H1 (cell line): ENCODE measurements around the gene TRIM41. TPM values are rescaled to one million over a fixed set of nuclear protein-coding genes. Genes with fewer than 3 reads are reported as not detected.

Experiments used
- CTCF ChIA-PET: fragments of 300-600 bp; sonication (Branson Sonifier 250); formaldehyde crosslinking; loops from one replicate; lab custom pipeline; 2021; ENCODE audit not compliant: partially characterized antibody; lab: Charles Lee
- POLR2A ChIA-PET: fragments of 300-600 bp; sonication (Branson Sonifier 250); formaldehyde crosslinking; loops from one replicate; lab custom pipeline; 2021; ENCODE audit warnings: inconsistent platforms; ENCODE audit not compliant: partially characterized antibody; lab: Charles Lee
- DNase-seq, 2 experiments: peaks; one replicate each; pipeline versions ENCODE4 v3.0.0 to v3.0.0-alpha.2; 2010 to 2022; ENCODE audit warnings: low spot score in 2 of 2, low read depth in 1 of 2, mixed read lengths in 1 of 2
- FAIRE-seq: peaks from 2 replicates; lab custom pipeline; 2011; peaks lifted over from hg19 to GRCh38; lab: Jason Lieb, UNC
- H2AFZ ChIP-seq: 2 replicates; pipeline ENCODE4 v1.8.1; 2012; ENCODE audit warnings: low read length, inconsistent platforms
- H2AK5ac ChIP-seq: 2 replicates; pipeline ENCODE4 v1.6.1; 2013; ENCODE audit warnings: low read depth, low read length
- H2BK120ac ChIP-seq: replicated peaks from 2 replicates; pipeline ENCODE3; 2013; ENCODE audit warnings: low read depth, low read length, inconsistent platforms
- H2BK12ac ChIP-seq: 2 replicates; pipeline ENCODE4 v1.6.1; 2013; ENCODE audit warnings: low read depth, low read length
- H2BK15ac ChIP-seq: 2 replicates; pipeline ENCODE4 v1.6.1; 2013; ENCODE audit warnings: low read length
- H2BK20ac ChIP-seq: 2 replicates; pipeline ENCODE4 v1.6.1; 2013; ENCODE audit warnings: low read length
- H2BK5ac ChIP-seq: 2 replicates; pipeline ENCODE4 v1.6.1; 2013; ENCODE audit warnings: low read depth, low read length
- H3K14ac ChIP-seq: 2 replicates; pipeline ENCODE4 v1.6.1; 2013; ENCODE audit warnings: inconsistent platforms; ENCODE audit not compliant: insufficient read length
- H3K18ac ChIP-seq: 2 replicates; pipeline ENCODE4 v1.6.1; 2013; ENCODE audit warnings: low read length; ENCODE audit errors: extremely low read depth
- H3K23ac ChIP-seq: 2 replicates; pipeline ENCODE4 v1.6.1; 2013; ENCODE audit warnings: inconsistent platforms; ENCODE audit not compliant: insufficient read length
- H3K23me2 ChIP-seq: 2 replicates; pipeline ENCODE4 v1.6.1; 2013; ENCODE audit warnings: low read depth, low read length
- H3K27ac ChIP-seq: 2 replicates; pipeline ENCODE4 v1.6.1; 2011; ENCODE audit warnings: low read depth, low read length, inconsistent platforms
- H3K27me3 ChIP-seq, 4 experiments: replicated peaks in 1 of 4; 1 replicate in 1 of 4; 2 replicates in 3 of 4; pipeline versions ENCODE4 v1.6.1 to v1.8.1; 2011 to 2013; ENCODE audit warnings: low read length in 3 of 4, mild to moderate bottlenecking in 3 of 4, inconsistent platforms in 2 of 4, mixed read lengths in 2 of 4, moderate library complexity in 1 of 4; ENCODE audit not compliant: control insufficient read depth in 3 of 4, insufficient read depth in 3 of 4; ENCODE audit errors: extremely low read depth in 1 of 4
- H3K36me3 ChIP-seq, 4 experiments: 2 replicates each; pipeline versions ENCODE4 v1.6.1 to v1.8.1; 2011 to 2013; ENCODE audit warnings: mild to moderate bottlenecking in 4 of 4, low read length in 3 of 4, moderate library complexity in 2 of 4, control low read depth in 1 of 4, inconsistent platforms in 1 of 4; ENCODE audit not compliant: insufficient read depth in 4 of 4, control insufficient read depth in 2 of 4
- H3K4ac ChIP-seq: replicated peaks from 2 replicates; pipeline ENCODE3; 2013; ENCODE audit warnings: low read length, low read depth, mixed read lengths, inconsistent platforms; ENCODE audit not compliant: insufficient read length
- H3K4me1 ChIP-seq, 4 experiments: replicated peaks in 1 of 4; 1 replicate in 1 of 4; 2 replicates in 3 of 4; pipeline versions ENCODE4 v1.6.1 to v1.8.1; 2011 to 2013; ENCODE audit warnings: low read length in 3 of 4, inconsistent platforms in 2 of 4, mixed read lengths in 1 of 4; ENCODE audit not compliant: insufficient read depth in 4 of 4, control insufficient read depth in 3 of 4
- H3K4me2 ChIP-seq, 2 experiments: 2 replicates each; pipeline versions ENCODE4 v1.6.1 to v1.8.1; 2011 to 2013; ENCODE audit warnings: low read depth in 2 of 2, low read length in 2 of 2, control low read depth in 1 of 2, inconsistent platforms in 1 of 2, mild to moderate bottlenecking in 1 of 2; ENCODE audit not compliant: insufficient read depth in 1 of 2
- H3K4me3 ChIP-seq, 4 experiments: fragments of 200-600, 300-600 bp in 1 of 4; sonication (generic), shearing (Covaris generic), sonication (Bioruptor Twin) in 1 of 4; 2 replicates each; pipeline versions ENCODE4 v1.5.1 to v1.8.1; 2011 to 2016; ENCODE audit warnings: low read length in 4 of 4, low read depth in 3 of 4, control low read depth in 2 of 4, inconsistent platforms in 2 of 4, mild to moderate bottlenecking in 2 of 4, mixed read lengths in 1 of 4, moderate library complexity in 1 of 4; ENCODE audit not compliant: insufficient read depth in 2 of 4; ENCODE audit errors: extremely low read depth in 1 of 4
- H3K56ac ChIP-seq: replicated peaks from 2 replicates; pipeline ENCODE3; 2013; ENCODE audit warnings: low read depth, mild to moderate bottlenecking, mixed read lengths, low read length, inconsistent platforms; ENCODE audit not compliant: insufficient read length
- H3K79me1 ChIP-seq: 2 replicates; pipeline ENCODE4 v1.6.1; 2013; ENCODE audit warnings: low read depth, low read length, control low read depth
- H3K79me2 ChIP-seq, 2 experiments: 2 replicates each; pipeline versions ENCODE4 v1.6.1 to v1.8.1; 2012 to 2013; ENCODE audit warnings: low read length in 2 of 2, mild to moderate bottlenecking in 2 of 2, inconsistent platforms in 1 of 2; ENCODE audit not compliant: insufficient read depth in 2 of 2, control insufficient read depth in 1 of 2
- H3K9ac ChIP-seq, 4 experiments: replicated peaks in 1 of 4; 1 replicate in 1 of 4; 2 replicates in 3 of 4; pipeline versions ENCODE4 v1.6.1 to v1.8.1; 2011 to 2013; ENCODE audit warnings: low read depth in 3 of 4, low read length in 3 of 4, control low read depth in 2 of 4, mild to moderate bottlenecking in 2 of 4, moderate library complexity in 2 of 4, inconsistent platforms in 1 of 4; ENCODE audit errors: extremely low read depth in 1 of 4
- H3K9me3 ChIP-seq, 2 experiments: 2 replicates each; pipeline versions ENCODE4 v1.6.1 to v1.8.1; 2012 to 2013; ENCODE audit warnings: mild to moderate bottlenecking in 2 of 2, moderate library complexity in 2 of 2, control low read depth in 1 of 2, inconsistent platforms in 1 of 2, low read depth in 1 of 2, low read length in 1 of 2, mixed read lengths in 1 of 2; ENCODE audit not compliant: insufficient read depth in 2 of 2
- H4K20me1 ChIP-seq, 2 experiments: replicated peaks in 1 of 2; 2 replicates each; pipeline versions ENCODE3 to v1.8.1; 2011 to 2013; ENCODE audit warnings: inconsistent platforms in 2 of 2, low read length in 2 of 2, mild to moderate bottlenecking in 1 of 2; ENCODE audit not compliant: insufficient read depth in 2 of 2, control insufficient read depth in 1 of 2
- H4K5ac ChIP-seq: 2 replicates; pipeline ENCODE4 v1.6.1; 2013; ENCODE audit warnings: low read length, low read depth, mixed read lengths, inconsistent platforms; ENCODE audit not compliant: insufficient read length
- H4K8ac ChIP-seq: 2 replicates; pipeline ENCODE4 v1.8.0; 2013; ENCODE audit warnings: mild to moderate bottlenecking, moderate library complexity, low read length, inconsistent platforms; ENCODE audit not compliant: insufficient read depth; ENCODE audit errors: extremely low read depth
- H4K91ac ChIP-seq: replicated peaks from 2 replicates; pipeline ENCODE3; 2013; ENCODE audit warnings: low read length, mixed read lengths, inconsistent platforms; ENCODE audit not compliant: insufficient read length
- BACH1 ChIP-seq: IDR thresholded peaks from 2 replicates; pipeline ENCODE4 v1.6.1; 2012; ENCODE audit warnings: low read length, improper control_type of control experiment
- CTBP2 ChIP-seq: IDR thresholded peaks from 2 replicates; pipeline ENCODE4 v1.7.0; 2011; ENCODE audit warnings: borderline replicate concordance, mild to moderate bottlenecking, moderate library complexity, mixed read lengths, low read length; ENCODE audit not compliant: insufficient read depth, insufficient read length
- HDAC2 ChIP-seq, 2 experiments: fragments of 300-600 bp in 1 of 2; sonication (generic) in 1 of 2; IDR thresholded peaks; 2 replicates each; pipeline ENCODE4 v1.6.1; 2011 to 2012; ENCODE audit warnings: low read depth in 2 of 2, low read length in 2 of 2, mild to moderate bottlenecking in 2 of 2, moderate library complexity in 2 of 2, borderline replicate concordance in 1 of 2, inconsistent platforms in 1 of 2
- KDM1A ChIP-seq: fragments of 200-600, 300-600 bp; sonication (generic); IDR thresholded peaks from 2 replicates; pipeline ENCODE4 v1.7.1; 2016; ENCODE audit warnings: mild to moderate bottlenecking, low read length, borderline replicate concordance
- NRF1 ChIP-seq: IDR thresholded peaks from 2 replicates; pipeline ENCODE4 v1.6.1; 2011; ENCODE audit warnings: mild to moderate bottlenecking, low read depth, low read length, improper control_type of control experiment
- RNF2 ChIP-seq: fragments of 200-900, 300-1000 bp; sonication (generic); IDR thresholded peaks from 2 replicates; pipeline ENCODE4 v1.7.1; 2016; ENCODE audit warnings: borderline replicate concordance, low read depth, mild to moderate bottlenecking, antibody characterized with exemption, low read length; ENCODE audit not compliant: poor library complexity, severe bottlenecking; ENCODE audit errors: missing control alignments
- TAF7 ChIP-seq: optimal IDR thresholded peaks from 2 replicates; pipeline ENCODE3; 2011; ENCODE audit warnings: low read depth, mild to moderate bottlenecking, inconsistent platforms, low read length, moderate library complexity, borderline replicate concordance
- WGBS, 2 experiments: shearing (Covaris generic) in 1 of 2; methylation state at CpG; one replicate each; pipeline versions ENCODE4 v1.1.6 to v1.1.7; 2013 to 2015; ENCODE audit warnings: low lambda C conversion rate in 2 of 2, mixed read lengths in 2 of 2, inconsistent platforms in 1 of 2, low coverage in 1 of 2, missing lambda C conversion rate in 1 of 2; ENCODE audit not compliant: insufficient replicate concordance in 2 of 2, insufficient coverage in 1 of 2, insufficient read length in 1 of 2; ENCODE audit errors: extremely low coverage in 1 of 2, missing lambda C conversion rate in 1 of 2; 5-methylcytosine and 5-hydroxymethylcytosine counted together
- polyA plus RNA-seq, 7 experiments: library from polyadenylated mRNA; depleted of rRNA in 3 of 7; stranded (reverse) in 5 of 7; unstranded in 2 of 7; fragments of >200 nt in 5 of 7; fragments of 200-250 nt in 2 of 7; gene quantifications; 1 replicate in 5 of 7; 2 replicates in 1 of 7; 4 replicates in 1 of 7; pipeline versions ENCODE4 v1.2.1 to v1.2.3, GENCODE V29; 2011 to 2013; ENCODE audit warnings: missing spikeins in 2 of 7, mixed read lengths in 2 of 7
- total RNA-seq: library from RNA; stranded (reverse); fragmentation: NEBNext Ultra II Directional; extraction: Animal tissue kit (Norgen Biotek cat#: 25700); gene quantifications from 2 replicates; pipeline ENCODE4 v1.2.1, GENCODE V29; 2021
- TF ChIP-seq, protein P1 (sequence below), 3 experiments: IDR thresholded peaks; 1 replicate in 2 of 3; 2 replicates in 1 of 3; pipeline versions ENCODE4 v1.5.1 to v1.6.1; 2011; ENCODE audit warnings: low read length in 3 of 3, mild to moderate bottlenecking in 3 of 3, inconsistent platforms in 2 of 3, low read depth in 1 of 3, moderate library complexity in 1 of 3; ENCODE audit not compliant: insufficient read depth in 1 of 3; ENCODE audit errors: control extremely low read depth in 1 of 3

Gene TRIM41
- total and polyA plus RNA-seq, 2 of the 8 experiments (the other 6 are each of a cell fraction or from before 2014, with no cell fraction given): 12.9 to 21.6 TPM

DNA sequence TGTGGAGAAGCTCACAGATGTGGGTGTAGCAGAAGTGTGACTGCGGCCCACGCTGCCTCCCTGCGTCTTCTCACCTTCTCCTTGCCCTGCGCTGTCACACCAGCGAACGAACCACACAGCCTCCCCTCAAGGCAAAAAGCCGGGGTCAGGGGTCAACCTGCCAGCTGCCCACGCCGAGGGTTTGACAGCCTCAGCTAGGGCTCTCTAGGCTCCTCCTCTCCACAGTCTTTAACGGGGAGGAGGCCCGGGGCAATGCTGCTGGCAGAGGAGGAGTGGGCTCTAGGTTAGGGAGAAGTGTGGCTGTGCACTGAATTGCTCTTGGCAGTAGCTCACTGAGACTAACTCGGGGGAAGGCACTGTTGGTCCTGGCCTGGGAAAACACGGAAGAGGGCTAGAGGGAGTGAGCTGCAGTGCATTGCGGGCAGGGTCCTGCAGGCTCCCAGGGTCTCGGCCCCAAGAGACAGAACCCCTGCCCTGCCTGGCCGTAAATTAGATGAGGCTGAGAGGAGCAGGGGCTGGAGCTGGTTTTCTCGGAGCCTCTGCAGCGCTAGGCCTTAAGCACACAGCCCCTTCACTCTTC, 42.1 kb downstream of the TRIM41 start:
- Histone ChIP-seq H3K27me3 (no peaks in the 10 kb centered on the region), H3K9ac (no peak overlapping the region), H3K27ac (no peak overlapping the region), H2AK5ac (no peak overlapping the region), H2BK120ac (no peak overlapping the region), H2BK15ac (no peak overlapping the region), H2BK20ac (no peak overlapping the region), H3K56ac (no peak overlapping the region), H3K23ac (no peak overlapping the region), H4K5ac (no peak overlapping the region), H4K91ac (no peak overlapping the region), H3K4me3 (no peak overlapping the region), H2BK5ac (no peak overlapping the region; the same call in 1 of the 2 replicates), H3K23me2 (peaks cover 9% of the 10 kb centered on the region), H3K4me2 (no peak overlapping the region), H3K79me2 (peaks cover 0 to 11% of the 10 kb centered on the region in 2 experiments; a peak in 1 of 4 replicates), H3K79me1 (peaks cover 8% of the 10 kb centered on the region; the same call in 1 of the 2 replicates), H3K4ac (no peak overlapping the region), H3K4me1 (peaks cover 0 to 2% (median 1%) of the 10 kb centered on the region in 4 experiments; a peak in 5 of 7 replicates), H2AFZ (no peak overlapping the region), H4K8ac (no peak overlapping the region), H2BK12ac (0 out of 2 replicates have a peak overlapping the region, but pooled peaks have one; percentile 27), H3K14ac (no peak overlapping the region), H3K9me3 (no peaks in the 10 kb centered on the region), H3K18ac (no peak overlapping the region), H4K20me1 (peaks cover 1 to 5% of the 10 kb centered on the region in 2 experiments), H3K36me3 (peaks cover 0 to 6% (median 5%) of the 10 kb centered on the region in 4 experiments; a peak in 3 of 8 replicates)
- WGBS, 2 experiments: 88% methylated on average over 18 of the region's 18 CpGs; no CpG with 5 or more reads in 1 of the 2 experiments
- ChIA-PET POLR2A (interaction anchor here (1.7 to 34.2 kb wide), 4 partner anchors 8 to 27 kb away, joined by 5 to 1334 read pairs (median 10); partner anchors contain the start of genes RACK1 and TRIM41), CTCF (interaction anchor here (1.0 to 1.5 kb wide), 2 partner anchors 8 to 13 kb away, joined by 3 to 9 read pairs; no protein-coding TSS in a partner anchor)
- FAIRE-seq (no peak), DNase-seq (peak in 1 of 2 experiments; percentile 43)
- no peak for TF ChIP-seq CTBP2
- TF ChIP-seq BACH1: no peak
- TF ChIP-seq KDM1A: no peak
- TF ChIP-seq RNF2: no peak
- no peak for TF ChIP-seq HDAC2 (IDR thresholded peaks at IDR 0.05; ENCODE audit: borderline replicate concordance in 1 of 2, low read depth in 2 of 2, low read length in 2 of 2)
- TF ChIP-seq, protein P1, sequence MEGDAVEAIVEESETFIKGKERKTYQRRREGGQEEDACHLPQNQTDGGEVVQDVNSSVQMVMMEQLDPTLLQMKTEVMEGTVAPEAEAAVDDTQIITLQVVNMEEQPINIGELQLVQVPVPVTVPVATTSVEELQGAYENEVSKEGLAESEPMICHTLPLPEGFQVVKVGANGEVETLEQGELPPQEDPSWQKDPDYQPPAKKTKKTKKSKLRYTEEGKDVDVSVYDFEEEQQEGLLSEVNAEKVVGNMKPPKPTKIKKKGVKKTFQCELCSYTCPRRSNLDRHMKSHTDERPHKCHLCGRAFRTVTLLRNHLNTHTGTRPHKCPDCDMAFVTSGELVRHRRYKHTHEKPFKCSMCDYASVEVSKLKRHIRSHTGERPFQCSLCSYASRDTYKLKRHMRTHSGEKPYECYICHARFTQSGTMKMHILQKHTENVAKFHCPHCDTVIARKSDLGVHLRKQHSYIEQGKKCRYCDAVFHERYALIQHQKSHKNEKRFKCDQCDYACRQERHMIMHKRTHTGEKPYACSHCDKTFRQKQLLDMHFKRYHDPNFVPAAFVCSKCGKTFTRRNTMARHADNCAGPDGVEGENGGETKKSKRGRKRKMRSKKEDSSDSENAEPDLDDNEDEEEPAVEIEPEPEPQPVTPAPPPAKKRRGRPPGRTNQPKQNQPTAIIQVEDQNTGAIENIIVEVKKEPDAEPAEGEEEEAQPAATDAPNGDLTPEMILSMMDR (IDR thresholded peaks at IDR 0.05; ENCODE audit: control extremely low read depth in 1 of 3, insufficient read depth in 1 of 3, low read depth in 1 of 3, low read length in 3 of 3): no peak
- TF ChIP-seq TAF7: no peak
- no peak for TF ChIP-seq NRF1
